ENCODE results near the gene CKB. TPM values are rescaled to one million over a fixed set of nuclear protein-coding genes. Genes with fewer than 3 reads are reported as not detected.

The CKB gene
- total and polyA plus RNA-seq, 2 experiments from 2014 or later: 18.5 to 28.0 TPM

DNA sequence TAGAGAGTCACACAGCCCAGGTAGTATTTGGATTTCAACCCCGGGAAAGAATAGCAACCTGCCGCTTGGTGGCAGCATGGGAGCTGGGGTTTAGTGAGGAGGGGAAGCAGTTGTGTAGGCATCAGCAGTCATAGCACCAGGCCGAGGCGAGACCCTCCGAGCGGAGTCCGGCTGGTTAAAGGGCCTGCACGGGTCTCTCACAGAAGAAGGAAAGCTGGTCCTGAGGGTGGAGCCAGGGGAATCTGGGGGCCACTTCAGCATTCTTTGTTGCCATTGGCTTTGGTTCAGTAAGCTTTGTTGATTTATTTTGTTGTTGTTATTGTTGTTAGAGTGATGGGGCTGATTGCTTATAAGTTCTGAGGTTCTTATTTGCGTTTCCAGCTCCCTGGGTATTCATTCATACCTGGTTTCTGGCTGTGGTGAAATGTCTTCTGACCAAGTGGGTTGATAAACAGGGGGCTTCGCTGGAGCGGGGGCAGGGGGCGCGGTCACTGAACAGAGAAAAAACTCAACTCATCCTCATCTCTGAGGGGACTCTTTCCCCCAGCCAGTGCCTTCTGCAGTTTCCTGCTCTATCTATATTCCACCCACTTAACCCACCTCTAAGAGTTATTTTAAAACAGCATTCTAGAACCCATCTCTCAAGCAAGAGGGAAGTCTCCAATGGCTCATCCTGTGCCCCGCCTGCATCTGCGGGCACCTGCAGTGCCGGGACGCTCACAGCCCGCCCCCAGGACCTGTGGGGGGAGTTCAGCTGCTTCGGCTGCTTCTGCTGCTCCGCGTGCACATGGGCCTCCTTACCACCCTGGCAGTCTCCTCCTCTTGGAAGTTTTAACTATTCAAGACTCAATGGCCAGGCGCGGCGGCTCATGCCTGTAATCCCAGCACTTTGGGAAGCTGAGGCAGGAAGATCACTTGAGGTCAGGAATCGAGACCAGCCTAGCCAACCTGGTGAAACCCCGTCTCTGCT lies 11.6 kb downstream of the CKB start:
- no peak for TF ChIP-seq EZH2 (IDR thresholded peaks at IDR 0.05; ENCODE audit: insufficient read depth, poor library complexity, severe bottlenecking)
- TF ChIP-seq EZH2phosphoT487 (IDR thresholded peaks at IDR 0.05; ENCODE audit: insufficient read depth, low read depth): no peak
- Histone ChIP-seq H3K9me3 (ENCODE audit: low read depth) (no peaks in the 10 kb centered on the region), H4K20me1 (ENCODE audit: insufficient read depth) (no peaks in the 10 kb centered on the region), H3K27ac (no peak overlapping the region), H3K36me3 (ENCODE audit: low read depth) (peaks cover 15% of the 10 kb centered on the region; the same call in 1 of the 2 replicates), H3K4me3 (no peak overlapping the region), H3K9me2 (ENCODE audit: insufficient read depth) (no peaks in the 10 kb centered on the region), H3K9ac (no peak overlapping the region), H2AFZ (no peak overlapping the region), H3K4me2 (ENCODE audit: unreplicated experiment) (no peak overlapping the region), H3K79me2 (ENCODE audit: insufficient read depth) (0 out of 2 replicates have a peak, but pooled peaks cover 4% of the 10 kb centered on the region), H3K4me1 (ENCODE audit: insufficient read depth) (peaks cover 16% of the 10 kb centered on the region), H3K27me3 (replicated peaks; ENCODE audit: insufficient read depth) (no peaks in the 10 kb centered on the region), H3F3A (ENCODE audit: insufficient read depth) (peaks cover 31% of the 10 kb centered on the region)
- DNase-seq: no peak
- WGBS, 2 experiments (ENCODE audit: low coverage in 1 of 2, low lambda C conversion rate in 2 of 2, missing lambda C conversion rate in 2 of 2): 85 to 89% methylated on average over 26 of the region's 26 CpGs
- in situ Hi-C loops (cut with MboI): no loop called here

- Histone ChIP-seq H3K79me2 (ENCODE audit: insufficient read depth) (0 out of 2 replicates have a peak, but pooled peaks cover 4% of the 10 kb centered on the region), H3K9ac (no peak overlapping the region), H3K4me2 (ENCODE audit: unreplicated experiment) (no peak overlapping the region), H2AFZ (no peak overlapping the region), H3K9me2 (ENCODE audit: insufficient read depth) (no peaks in the 10 kb centered on the region), H3K4me1 (ENCODE audit: insufficient read depth) (peaks cover 16% of the 10 kb centered on the region), H3F3A (ENCODE audit: insufficient read depth) (peaks cover 29% of the 10 kb centered on the region), H3K27ac (no peak overlapping the region), H3K9me3 (ENCODE audit: low read depth) (no peaks in the 10 kb centered on the region), H4K20me1 (ENCODE audit: insufficient read depth) (no peaks in the 10 kb centered on the region), H3K4me3 (no peak overlapping the region), H3K27me3 (replicated peaks; ENCODE audit: insufficient read depth) (no peaks in the 10 kb centered on the region), H3K36me3 (ENCODE audit: low read depth) (peaks cover 15% of the 10 kb centered on the region; the same call in 1 of the 2 replicates)
- in situ Hi-C loops (cut with MboI): no loop called here
- no peak for DNase-seq
- TF ChIP-seq EZH2 (IDR thresholded peaks at IDR 0.05; ENCODE audit: insufficient read depth, poor library complexity, severe bottlenecking): no peak
- WGBS, 2 experiments (ENCODE audit: low coverage in 1 of 2, low lambda C conversion rate in 2 of 2, missing lambda C conversion rate in 2 of 2): 91 to 96% methylated on average over 11 of the region's 11 CpGs
Observed at GRCh38 chr14:103509864-103510723, 12.5 kb downstream of the CKB start.

DNA sequence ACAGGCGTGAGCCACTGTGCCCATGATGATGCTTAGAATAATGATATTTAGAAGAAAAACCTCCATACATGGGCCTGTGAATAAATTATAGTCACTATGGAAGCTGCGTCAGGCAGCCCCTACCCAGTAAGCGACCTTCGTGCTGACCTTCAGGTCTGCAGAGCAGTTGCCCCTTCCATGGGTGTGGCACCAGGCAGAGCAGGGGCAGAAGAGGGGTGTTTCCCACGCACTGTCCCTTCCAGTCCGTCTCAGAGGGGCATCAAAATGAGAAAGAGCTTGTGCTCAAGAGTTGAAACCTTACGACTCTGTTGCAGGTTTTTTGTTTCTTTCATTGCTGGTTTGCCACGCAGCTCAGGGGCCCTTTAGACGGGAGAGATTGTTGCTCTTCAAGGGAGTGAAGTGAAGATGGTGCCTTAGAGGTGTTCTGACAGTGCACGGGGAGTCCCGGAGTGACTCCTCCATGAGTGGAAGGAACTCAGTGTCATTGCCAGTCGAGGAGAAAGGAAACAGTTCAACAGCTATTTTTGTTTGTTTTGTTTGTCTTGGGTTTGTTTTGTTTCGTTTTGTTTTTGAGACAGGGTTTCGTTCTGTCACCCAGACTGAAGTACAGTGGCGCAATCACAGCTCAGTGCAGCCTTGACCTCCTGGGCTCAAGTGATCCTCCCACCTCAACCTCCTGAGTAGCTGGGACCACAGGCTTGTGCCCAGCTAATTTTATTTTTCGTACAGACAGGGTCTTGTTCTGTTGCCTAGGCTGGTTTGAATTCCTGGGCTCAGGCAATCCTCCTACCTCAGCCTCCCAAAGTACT lies 13.9 kb downstream of the CKB start:
- TF ChIP-seq EZH2phosphoT487 (IDR thresholded peaks at IDR 0.05; ENCODE audit: insufficient read depth, low read depth) (no peak), EZH2 (IDR thresholded peaks at IDR 0.05; ENCODE audit: insufficient read depth, poor library complexity, severe bottlenecking) (no peak)
- no peaks in the 10 kb centered on the region for H3K9me2 ChIP-seq (ENCODE audit: insufficient read depth)
- H3K36me3 ChIP-seq (ENCODE audit: low read depth): peaks cover 22% of the 10 kb centered on the region
- H3K79me2 ChIP-seq (ENCODE audit: insufficient read depth): 0 out of 2 replicates have a peak, but pooled peaks cover 7% of the 10 kb centered on the region
- WGBS, 2 experiments (ENCODE audit: low coverage in 1 of 2, low lambda C conversion rate in 2 of 2, missing lambda C conversion rate in 2 of 2): 78 to 80% methylated on average over 16 of the region's 16 CpGs
- in situ Hi-C loops (cut with MboI): no loop called here
- no peak overlapping the region for H3K9ac ChIP-seq
- H3K27me3 ChIP-seq (replicated peaks; ENCODE audit: insufficient read depth): no peaks in the 10 kb centered on the region
- no peaks in the 10 kb centered on the region for H3K9me3 ChIP-seq (ENCODE audit: low read depth)
- no peak overlapping the region for H3K27ac ChIP-seq
- H3K4me2 ChIP-seq (ENCODE audit: unreplicated experiment): no peak overlapping the region
- no peak overlapping the region for H2AFZ ChIP-seq
- H4K20me1 ChIP-seq (ENCODE audit: insufficient read depth): no peaks in the 10 kb centered on the region
- H3F3A ChIP-seq (ENCODE audit: insufficient read depth): peaks cover 25% of the 10 kb centered on the region
- no peak overlapping the region for H3K4me3 ChIP-seq
- no peak for DNase-seq
- H3K4me1 ChIP-seq (ENCODE audit: insufficient read depth): peaks cover 13% of the 10 kb centered on the region

- no peak for TF ChIP-seq EZH2phosphoT487 (IDR thresholded peaks at IDR 0.05; ENCODE audit: insufficient read depth, low read depth)
- no peak for TF ChIP-seq EZH2 (IDR thresholded peaks at IDR 0.05; ENCODE audit: insufficient read depth, poor library complexity, severe bottlenecking)
- 90 to 97% methylated on average over 3 of the region's 3 CpGs for WGBS, 2 experiments (ENCODE audit: low coverage in 1 of 2, low lambda C conversion rate in 2 of 2, missing lambda C conversion rate in 2 of 2)
- no peaks in the 10 kb centered on the region for H3K27me3 ChIP-seq (replicated peaks; ENCODE audit: insufficient read depth)
Observed at GRCh38 chr14:103507751-103508150, 14.9 kb downstream of the CKB start.

More at GRCh38 chr14:103507751-103508150, 14.9 kb downstream of the CKB start:
- H3K4me3 ChIP-seq: no peak overlapping the region
- H4K20me1 ChIP-seq (ENCODE audit: insufficient read depth): no peaks in the 10 kb centered on the region
- DNase-seq: no peak
- H3K9me2 ChIP-seq (ENCODE audit: insufficient read depth): no peaks in the 10 kb centered on the region
- H3K27ac ChIP-seq: no peak overlapping the region
- H3K4me2 ChIP-seq (ENCODE audit: unreplicated experiment): no peak overlapping the region
- H3K9me3 ChIP-seq (ENCODE audit: low read depth): no peaks in the 10 kb centered on the region
- no peak overlapping the region for H3K9ac ChIP-seq
- no peak overlapping the region for H2AFZ ChIP-seq
- peaks cover 17% of the 10 kb centered on the region for H3K79me2 ChIP-seq (ENCODE audit: insufficient read depth)
- in situ Hi-C loops (cut with MboI): no loop called here
- peaks cover 18% of the 10 kb centered on the region for H3F3A ChIP-seq (ENCODE audit: insufficient read depth)
- H3K36me3 ChIP-seq (ENCODE audit: low read depth): peaks cover 32% of the 10 kb centered on the region
- H3K4me1 ChIP-seq (ENCODE audit: insufficient read depth): peaks cover 6% of the 10 kb centered on the region
